K562 (cell line): ENCODE measurements around the gene CTXN1. TPM values are rescaled to one million over a fixed set of nuclear protein-coding genes. Genes with fewer than 3 reads are reported as not detected.

Source experiments
- ATF1 ChIP-seq, 2 experiments: fragments of 450-650 bp in 1 of 2; IDR thresholded peaks; 2 replicates each; pipeline ENCODE4 v1.6.1; 2016; ENCODE audit warnings: missing compliant biosample characterization in 1 of 2, missing genetic modification characterization in 1 of 2
- ATF6 ChIP-seq: sonication (generic); formaldehyde crosslinking; IDR thresholded peaks from 2 replicates; pipeline ENCODE4 v1.4.0; 2020; ENCODE audit warnings: mild to moderate bottlenecking, missing genetic modification reagents
- CREM ChIP-seq: IDR thresholded peaks from 2 replicates; pipeline ENCODE4 v1.6.1; 2014; ENCODE audit warnings: antibody characterized with exemption, low read depth
- ETS2 ChIP-seq: IDR thresholded peaks from 2 replicates; pipeline ENCODE4 v1.6.1; 2016; ENCODE audit warnings: borderline replicate concordance, missing genetic modification characterization, mild to moderate bottlenecking, moderate library complexity, missing compliant biosample characterization; ENCODE audit not compliant: poor library complexity, severe bottlenecking
- FOXP1 ChIP-seq: sonication (generic); formaldehyde crosslinking; IDR thresholded peaks from 2 replicates; pipeline ENCODE4 v1.8.0; 2022; ENCODE audit warnings: mild to moderate bottlenecking, missing genetic modification reagents
- HDAC3 ChIP-seq: fragments of 450-650 bp; IDR thresholded peaks from 2 replicates; pipeline ENCODE4 v1.6.1; 2018; ENCODE audit warnings: borderline replicate concordance, mild to moderate bottlenecking, moderate library complexity; ENCODE audit not compliant: partially characterized antibody
- HNRNPL ChIP-seq: fragments of 200-400 bp; formaldehyde crosslinking; IDR thresholded peaks from 2 replicates; pipeline ENCODE4 v1.6.1; 2017; ENCODE audit warnings: low read depth, mild to moderate bottlenecking, low read length
- MED1 ChIP-seq: sonication (generic); formaldehyde crosslinking; IDR thresholded peaks from 2 replicates; pipeline ENCODE4 v1.8.1; 2023; ENCODE audit warnings: missing genetic modification reagents, borderline replicate concordance
- MNT ChIP-seq, 2 experiments: fragments of 450-650 bp; conservative IDR thresholded peaks; 2 replicates each; pipeline ENCODE4 v1.6.1; 2017; ENCODE audit warnings: mild to moderate bottlenecking in 2 of 2, moderate library complexity in 2 of 2
- MYNN ChIP-seq, 2 experiments: sonication (generic); formaldehyde crosslinking in 1 of 2; IDR thresholded peaks; 2 replicates each; pipeline versions ENCODE4 v1.5.0 to v1.6.1; 2016 to 2020; ENCODE audit warnings: antibody characterized with exemption in 1 of 2, missing genetic modification reagents in 1 of 2
- NFIC ChIP-seq: fragments of 450-650 bp; IDR thresholded peaks from 2 replicates; pipeline ENCODE4 v1.6.1; 2017; ENCODE audit warnings: mild to moderate bottlenecking, inconsistent platforms
- POLR2A ChIP-seq: fragments of 450-650 bp; conservative IDR thresholded peaks from 2 replicates; pipeline ENCODE4 v1.6.1; 2016
- PRDM10 ChIP-seq: fragments of 450-650 bp; IDR thresholded peaks from 2 replicates; pipeline ENCODE4 v1.6.1; 2018; ENCODE audit not compliant: partially characterized antibody
- TCF3 ChIP-seq: sonication (generic); formaldehyde crosslinking; IDR thresholded peaks from 2 replicates; pipeline ENCODE4 v1.4.0; 2020; ENCODE audit warnings: mild to moderate bottlenecking, missing genetic modification reagents
- ZBTB11 ChIP-seq, 3 experiments: fragments of 200-800 bp in 1 of 3; fragments of 250-450 bp in 1 of 3; fragments of 450-650 bp in 1 of 3; sonication (Bioruptor Pico) in 1 of 3; sonication (Bioruptor generic) in 1 of 3; formaldehyde crosslinking in 1 of 3; IDR thresholded peaks; 2 replicates each; pipeline versions ENCODE4 v1.6.1 to v1.8.0; 2016 to 2022; ENCODE audit warnings: mild to moderate bottlenecking in 2 of 3, missing genetic modification characterization in 2 of 3, missing compliant biosample characterization in 1 of 3, moderate library complexity in 1 of 3
- ZNF384 ChIP-seq: IDR thresholded peaks from 2 replicates; pipeline ENCODE4 v1.6.1; 2012; ENCODE audit warnings: low read depth, low read length, improper control_type of control experiment
- polyA plus RNA-seq, 8 experiments: library from polyadenylated mRNA; depleted of rRNA in 4 of 8; stranded (reverse) in 5 of 8; unstranded in 3 of 8; fragments of >200 nt; fragmentation: Nextera tagmentation in 2 of 8; fragmentation: Illumina TruSeq in 1 of 8; extraction: Ambion mirVana in 2 of 8; extraction: Trizol in 1 of 8; gene quantifications; 2 replicates each; pipeline versions ENCODE4 v1.2.1 to v1.2.3, GENCODE V29; 2011 to 2014; ENCODE audit warnings: inconsistent platforms in 1 of 8, missing spikeins in 1 of 8
- total RNA-seq, 7 experiments: library from RNA; depleted of rRNA in 6 of 7; stranded (reverse); fragments of >200 nt in 6 of 7; fragmentation: Illumina TruSeq in 2 of 7; extraction: Trizol in 2 of 7; gene quantifications; 2 replicates each; pipeline versions ENCODE4 v1.2.1 to v1.2.3, GENCODE V29; 2011 to 2021; ENCODE audit warnings: low replicate concordance in 1 of 7

CTXN1 gene
- total and polyA plus RNA-seq, 9 of the 15 experiments (the other 6 are each of a cell fraction or from before 2014, with no cell fraction given): 0.15 to 37.4 (median 1.8) TPM; not detected in 2

GRCh38 chr19:7908078-7908699 is 17.7 kb downstream of the CTXN1 start (continued):
- no peak for TF ChIP-seq ZBTB11 (CRISPR knock-in tag; IDR thresholded peaks at IDR 0.05)
- no peak for TF ChIP-seq HNRNPL
- TF ChIP-seq ATF6 (CRISPR knock-in tag): no peak
- no peak for TF ChIP-seq ETS2 (tag)
- no peak for TF ChIP-seq HDAC3
- no peak for TF ChIP-seq FOXP1
- peak; percentile 97 for TF ChIP-seq ZNF384
- peak in 1 of 2 experiments; percentile 31; a peak in 1 of 4 replicates for TF ChIP-seq MNT (conservative IDR thresholded peaks at IDR 0.05)
- peak; percentile 29 for TF ChIP-seq PRDM10
- 0 out of 2 replicates have a peak, but pooled peaks have one; percentile 17 for TF ChIP-seq MYNN (IDR thresholded peaks at IDR 0.05)
- TF ChIP-seq MYNN (CRISPR knock-in tag; IDR thresholded peaks at IDR 0.05): no peak
- peak; percentile 50; the same call in 1 of the 2 replicates for TF ChIP-seq POLR2A
- peak; percentile 47 for TF ChIP-seq NFIC
- peak; percentile 52 for TF ChIP-seq CREM
- no peak for TF ChIP-seq MED1 (CRISPR knock-in tag)
- no peak for TF ChIP-seq TCF3
- TF ChIP-seq ATF1 (CRISPR knock-in tag; IDR thresholded peaks at IDR 0.05): no peak
- TF ChIP-seq ATF1 (tag; IDR thresholded peaks at IDR 0.05): peak; percentile 74
